ENCODE measurements around the gene MOGAT1.

- TF ChIP-seq CTCF (IDR thresholded peaks at IDR 0.05) (no peak), POLR2A (IDR thresholded peaks at IDR 0.05) (no peak)
Measured at GRCh38 chr2:222734703-222735014, 63.2 kb downstream of the MOGAT1 start.
